K562 (cell line): Measurements from ENCODE around the gene GRB10. TPM values are rescaled to one million over a fixed set of nuclear protein-coding genes. Genes with fewer than 3 reads are reported as not detected.

Experiments used
- ATAC-seq: fragments of 200-7000 bp; cut with Tn5 transposase; 3 replicates; pipeline ENCODE4 v1.9.1; 2020; ENCODE audit warnings: moderate library complexity
- BruUV-seq: library from RNA; stranded (reverse); fragments of 400-500 nt; replicated peaks from 2 replicates; lab custom pipeline; 2021; lab: Mats Ljungman, UMichigan
- CTCF ChIA-PET: fragments of 300-600 bp; formaldehyde crosslinking; extraction: SDS; loops from one replicate; lab custom pipeline; 2021; ENCODE audit warnings: low intra/inter-chr PET ratio; lab: Yijun Ruan, JAX
- POLR2A ChIA-PET: fragments of 300-600, 350-650 bp; sonication (Branson Sonifier 250); formaldehyde crosslinking; extraction: SDS; loops from one replicate; lab custom pipeline; 2021; ENCODE audit warnings: antibody characterized with exemption, inconsistent platforms; lab: Yijun Ruan, JAX
- DNase-seq, 4 experiments: peaks; one replicate each; pipeline versions ENCODE4 v3.0.0 to v3.0.0-alpha.2; 2011 to 2018; ENCODE audit warnings: low spot score in 3 of 4, mixed read lengths in 3 of 4; ENCODE audit errors: extremely low read depth in 1 of 4
- FAIRE-seq: peaks from 2 replicates; lab custom pipeline; 2011; peaks lifted over from hg19 to GRCh38; lab: Jason Lieb, UNC
- H2AFZ ChIP-seq: 2 replicates; pipeline ENCODE4 v1.6.0; 2011; ENCODE audit warnings: low read depth, low read length, control low read depth, inconsistent platforms
- H3K27ac ChIP-seq: fragments of 200-600 bp; 3 replicates; pipeline ENCODE4 v1.8.0; 2011; ENCODE audit warnings: low read depth, mild to moderate bottlenecking, control low read depth, inconsistent platforms, low read length, moderate library complexity, mixed read lengths; ENCODE audit errors: extremely low read depth
- H3K27me3 ChIP-seq, 2 experiments: fragments of 300-600 bp in 1 of 2; 2 replicates in 1 of 2; 3 replicates in 1 of 2; pipeline versions ENCODE4 v1.6.0 to v1.8.0; 2011; ENCODE audit warnings: inconsistent platforms in 2 of 2, low read length in 2 of 2, mild to moderate bottlenecking in 1 of 2, mixed read lengths in 1 of 2, moderate library complexity in 1 of 2; ENCODE audit not compliant: control insufficient read depth in 2 of 2, insufficient read depth in 2 of 2
- H3K36me3 ChIP-seq: fragments of 300-600 bp; 3 replicates; pipeline ENCODE4 v1.8.0; 2011; ENCODE audit warnings: mild to moderate bottlenecking, low read length, inconsistent platforms; ENCODE audit not compliant: control insufficient read depth, insufficient read depth
- H3K4me1 ChIP-seq, 2 experiments: fragments of 200-600 bp in 1 of 2; replicated peaks in 1 of 2; 2 replicates in 1 of 2; 3 replicates in 1 of 2; pipeline versions ENCODE4 v1.5.1 to v1.8.0; 2011; ENCODE audit warnings: inconsistent platforms in 2 of 2, low read length in 2 of 2, mild to moderate bottlenecking in 1 of 2, mixed read lengths in 1 of 2, moderate library complexity in 1 of 2; ENCODE audit not compliant: control insufficient read depth in 2 of 2, insufficient read depth in 2 of 2
- H3K4me2 ChIP-seq: 2 replicates; pipeline ENCODE4 v1.6.1; 2011; ENCODE audit warnings: low read length, control low read depth, inconsistent platforms, mixed read lengths; ENCODE audit not compliant: insufficient read depth
- H3K4me3 ChIP-seq: fragments of 200-600 bp; sonication (generic), shearing (Covaris generic); 2 replicates; pipeline ENCODE4 v1.5.1; 2016; ENCODE audit warnings: control low read depth, inconsistent platforms
- H3K79me2 ChIP-seq: fragments of 200-600 bp; 3 replicates; pipeline ENCODE4 v1.8.0; 2011; ENCODE audit warnings: low read length, inconsistent platforms; ENCODE audit not compliant: control insufficient read depth, insufficient read depth
- H3K9ac ChIP-seq, 2 experiments: 2 replicates each; pipeline versions ENCODE4 v1.6.0 to v1.6.1; 2011; ENCODE audit warnings: low read depth in 2 of 2, low read length in 2 of 2, control low read depth in 1 of 2, inconsistent platforms in 1 of 2, mild to moderate bottlenecking in 1 of 2, mixed read lengths in 1 of 2; ENCODE audit not compliant: insufficient read depth in 1 of 2
- H3K9me1 ChIP-seq: one replicate; pipeline ENCODE4 v1.6.0; 2011; ENCODE audit warnings: inconsistent platforms, mild to moderate bottlenecking, low read length, moderate library complexity; ENCODE audit not compliant: control insufficient read depth, insufficient read depth
- H3K9me3 ChIP-seq: replicated peaks from 2 replicates; pipeline ENCODE4 v1.5.1; 2011; ENCODE audit warnings: low read depth, low read length, inconsistent platforms; ENCODE audit not compliant: control insufficient read depth, insufficient read depth
- H4K20me1 ChIP-seq: replicated peaks from 2 replicates; pipeline ENCODE4 v1.6.1; 2011; ENCODE audit warnings: low read length, inconsistent platforms, mixed read lengths; ENCODE audit not compliant: control insufficient read depth, insufficient read depth
- ARNT ChIP-seq, 2 experiments: fragments of 450-650 bp; IDR thresholded peaks; 2 replicates each; pipeline ENCODE4 v1.6.1; 2016; ENCODE audit warnings: mild to moderate bottlenecking in 1 of 2
- EP400 ChIP-seq: fragments of 450-650 bp; IDR thresholded peaks from 2 replicates; pipeline ENCODE4 v1.6.1; 2017; ENCODE audit warnings: antibody characterized with exemption, mild to moderate bottlenecking, moderate library complexity
- GABPA ChIP-seq: fragments of 200-800 bp; sonication (Bioruptor generic); conservative IDR thresholded peaks from 2 replicates; pipeline ENCODE4 v1.6.1; 2016; ENCODE audit warnings: low read depth, missing genetic modification characterization, missing compliant biosample characterization
- PML ChIP-seq: IDR thresholded peaks from 2 replicates; pipeline ENCODE4 v1.6.1; 2012; ENCODE audit warnings: low read length, inconsistent platforms
- SIN3A ChIP-seq, 2 experiments: fragments of 150-350 bp in 1 of 2; IDR thresholded peaks; 2 replicates each; pipeline ENCODE4 v1.6.1; 2011 to 2016; ENCODE audit warnings: borderline replicate concordance in 2 of 2, low read depth in 2 of 2, low read length in 2 of 2, mild to moderate bottlenecking in 2 of 2, moderate library complexity in 2 of 2; ENCODE audit not compliant: control insufficient read depth in 1 of 2
- TAL1 ChIP-seq: fragments of 450-650 bp; IDR thresholded peaks from 2 replicates; pipeline ENCODE4 v1.6.1; 2016; ENCODE audit warnings: mild to moderate bottlenecking
- USF2 ChIP-seq: sonication (generic); formaldehyde crosslinking; IDR thresholded peaks from 2 replicates; pipeline ENCODE4 v1.5.0; 2020; ENCODE audit warnings: missing genetic modification reagents
- ZC3H4 ChIP-seq: sonication (generic); formaldehyde crosslinking; IDR thresholded peaks from 2 replicates; pipeline ENCODE4 v1.9.0; 2021; ENCODE audit warnings: missing genetic modification reagents, borderline replicate concordance
- ZNF175 ChIP-seq: fragments of 200-800 bp; sonication (Bioruptor generic); IDR thresholded peaks from 2 replicates; pipeline ENCODE4 v1.6.1; 2016; ENCODE audit warnings: low read depth, mild to moderate bottlenecking, missing genetic modification characterization, missing compliant biosample characterization
- WGBS: fragments of 100-300 bp; shearing (Covaris generic); methylation state at CpG from one replicate; pipeline ENCODE4 v1.1.6; 2016; ENCODE audit warnings: low coverage, mixed read lengths; ENCODE audit not compliant: insufficient coverage; ENCODE audit errors: missing lambda C conversion rate; 5-methylcytosine and 5-hydroxymethylcytosine counted together
- in situ Hi-C: fragments of 300-500 bp; cut with MboI; formaldehyde crosslinking; loops from 4 replicates; pipeline ENCODE4 v1.15.0; 2018; ENCODE audit warnings: inconsistent platforms, mixed read lengths
- intact Hi-C: fragments of 100-400 bp; cut with micrococcal nuclease; formaldehyde crosslinking; loops from 2 replicates; pipeline ENCODE4 v1.14.2; 2022
- polyA plus RNA-seq, 8 experiments: library from polyadenylated mRNA; depleted of rRNA in 4 of 8; stranded (reverse) in 5 of 8; unstranded in 3 of 8; fragments of >200 nt; fragmentation: Nextera tagmentation in 2 of 8; fragmentation: Illumina TruSeq in 1 of 8; extraction: Ambion mirVana in 2 of 8; extraction: Trizol in 1 of 8; gene quantifications; 2 replicates each; pipeline versions ENCODE4 v1.2.1 to v1.2.3, GENCODE V29; 2011 to 2014; ENCODE audit warnings: inconsistent platforms in 1 of 8, missing spikeins in 1 of 8
- total RNA-seq, 7 experiments: library from RNA; depleted of rRNA in 6 of 7; stranded (reverse); fragments of >200 nt in 6 of 7; fragmentation: Illumina TruSeq in 2 of 7; extraction: Trizol in 2 of 7; gene quantifications; 2 replicates each; pipeline versions ENCODE4 v1.2.1 to v1.2.3, GENCODE V29; 2011 to 2021; ENCODE audit warnings: low replicate concordance in 1 of 7
- TF ChIP-seq, protein P1 (sequence below): IDR thresholded peaks from 3 replicates; pipeline ENCODE4 v1.6.1; 2011; ENCODE audit warnings: borderline replicate concordance, mild to moderate bottlenecking, moderate library complexity; ENCODE audit not compliant: insufficient read length; ENCODE audit errors: extremely low read depth
- TF ChIP-seq, protein P2 (sequence below): sonication (generic); formaldehyde crosslinking; IDR thresholded peaks from 2 replicates; pipeline ENCODE4 v1.8.1; 2023; ENCODE audit warnings: missing genetic modification reagents, mild to moderate bottlenecking, borderline replicate concordance

The GRB10 gene
- total and polyA plus RNA-seq, 9 of the 15 experiments (the other 6 are each of a cell fraction or from before 2014, with no cell fraction given): 8.9 to 88.5 (median 40.7) TPM

- Histone ChIP-seq H3K4me3 (peak overlapping the region; percentile 69), H3K4me2 (peak overlapping the region; percentile 72)
- CTCF ChIA-PET: no interaction called here
- TF ChIP-seq ZNF175 (CRISPR knock-in tag) (no peak), TAL1 (no peak), USF2 (CRISPR knock-in tag) (no peak), EP400 (no peak), ARNT (IDR thresholded peaks at IDR 0.05) (no peak), ZC3H4 (CRISPR knock-in tag) (no peak), SIN3A (IDR thresholded peaks at IDR 0.05; ENCODE audit: borderline replicate concordance in 2 of 2, control insufficient read depth in 1 of 2, low read depth in 2 of 2, low read length in 2 of 2) (0 out of 4 replicates have a peak, but pooled peaks of 1 of the 2 experiments have one; percentile 36), PML (no peak), GABPA (tag) (0 out of 2 replicates have a peak, but pooled peaks have one; percentile 46)
- TF ChIP-seq, protein P1, sequence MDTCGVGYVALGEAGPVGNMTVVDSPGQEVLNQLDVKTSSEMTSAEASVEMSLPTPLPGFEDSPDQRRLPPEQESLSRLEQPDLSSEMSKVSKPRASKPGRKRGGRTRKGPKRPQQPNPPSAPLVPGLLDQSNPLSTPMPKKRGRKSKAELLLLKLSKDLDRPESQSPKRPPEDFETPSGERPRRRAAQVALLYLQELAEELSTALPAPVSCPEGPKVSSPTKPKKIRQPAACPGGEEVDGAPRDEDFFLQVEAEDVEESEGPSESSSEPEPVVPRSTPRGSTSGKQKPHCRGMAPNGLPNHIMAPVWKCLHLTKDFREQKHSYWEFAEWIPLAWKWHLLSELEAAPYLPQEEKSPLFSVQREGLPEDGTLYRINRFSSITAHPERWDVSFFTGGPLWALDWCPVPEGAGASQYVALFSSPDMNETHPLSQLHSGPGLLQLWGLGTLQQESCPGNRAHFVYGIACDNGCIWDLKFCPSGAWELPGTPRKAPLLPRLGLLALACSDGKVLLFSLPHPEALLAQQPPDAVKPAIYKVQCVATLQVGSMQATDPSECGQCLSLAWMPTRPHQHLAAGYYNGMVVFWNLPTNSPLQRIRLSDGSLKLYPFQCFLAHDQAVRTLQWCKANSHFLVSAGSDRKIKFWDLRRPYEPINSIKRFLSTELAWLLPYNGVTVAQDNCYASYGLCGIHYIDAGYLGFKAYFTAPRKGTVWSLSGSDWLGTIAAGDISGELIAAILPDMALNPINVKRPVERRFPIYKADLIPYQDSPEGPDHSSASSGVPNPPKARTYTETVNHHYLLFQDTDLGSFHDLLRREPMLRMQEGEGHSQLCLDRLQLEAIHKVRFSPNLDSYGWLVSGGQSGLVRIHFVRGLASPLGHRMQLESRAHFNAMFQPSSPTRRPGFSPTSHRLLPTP: no peak
- TF ChIP-seq, protein P2, sequence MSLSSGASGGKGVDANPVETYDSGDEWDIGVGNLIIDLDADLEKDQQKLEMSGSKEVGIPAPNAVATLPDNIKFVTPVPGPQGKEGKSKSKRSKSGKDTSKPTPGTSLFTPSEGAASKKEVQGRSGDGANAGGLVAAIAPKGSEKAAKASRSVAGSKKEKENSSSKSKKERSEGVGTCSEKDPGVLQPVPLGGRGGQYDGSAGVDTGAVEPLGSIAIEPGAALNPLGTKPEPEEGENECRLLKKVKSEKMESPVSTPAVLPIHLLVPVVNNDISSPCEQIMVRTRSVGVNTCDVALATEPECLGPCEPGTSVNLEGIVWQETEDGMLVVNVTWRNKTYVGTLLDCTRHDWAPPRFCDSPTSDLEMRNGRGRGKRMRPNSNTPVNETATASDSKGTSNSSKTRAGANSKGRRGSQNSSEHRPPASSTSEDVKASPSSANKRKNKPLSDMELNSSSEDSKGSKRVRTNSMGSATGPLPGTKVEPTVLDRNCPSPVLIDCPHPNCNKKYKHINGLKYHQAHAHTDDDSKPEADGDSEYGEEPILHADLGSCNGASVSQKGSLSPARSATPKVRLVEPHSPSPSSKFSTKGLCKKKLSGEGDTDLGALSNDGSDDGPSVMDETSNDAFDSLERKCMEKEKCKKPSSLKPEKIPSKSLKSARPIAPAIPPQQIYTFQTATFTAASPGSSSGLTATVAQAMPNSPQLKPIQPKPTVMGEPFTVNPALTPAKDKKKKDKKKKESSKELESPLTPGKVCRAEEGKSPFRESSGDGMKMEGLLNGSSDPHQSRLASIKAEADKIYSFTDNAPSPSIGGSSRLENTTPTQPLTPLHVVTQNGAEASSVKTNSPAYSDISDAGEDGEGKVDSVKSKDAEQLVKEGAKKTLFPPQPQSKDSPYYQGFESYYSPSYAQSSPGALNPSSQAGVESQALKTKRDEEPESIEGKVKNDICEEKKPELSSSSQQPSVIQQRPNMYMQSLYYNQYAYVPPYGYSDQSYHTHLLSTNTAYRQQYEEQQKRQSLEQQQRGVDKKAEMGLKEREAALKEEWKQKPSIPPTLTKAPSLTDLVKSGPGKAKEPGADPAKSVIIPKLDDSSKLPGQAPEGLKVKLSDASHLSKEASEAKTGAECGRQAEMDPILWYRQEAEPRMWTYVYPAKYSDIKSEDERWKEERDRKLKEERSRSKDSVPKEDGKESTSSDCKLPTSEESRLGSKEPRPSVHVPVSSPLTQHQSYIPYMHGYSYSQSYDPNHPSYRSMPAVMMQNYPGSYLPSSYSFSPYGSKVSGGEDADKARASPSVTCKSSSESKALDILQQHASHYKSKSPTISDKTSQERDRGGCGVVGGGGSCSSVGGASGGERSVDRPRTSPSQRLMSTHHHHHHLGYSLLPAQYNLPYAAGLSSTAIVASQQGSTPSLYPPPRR (CRISPR knock-in tag): no peak
Measured at GRCh38 chr7:50793120-50793946, 10.6 kb upstream of the GRB10 start.

More at GRCh38 chr7:50793120-50793946, 10.6 kb upstream of the GRB10 start:
- Histone ChIP-seq H3K4me1 (peaks cover 18 to 30% of the 10 kb centered on the region in 2 experiments; a peak in 4 of 5 replicates), H3K27me3 (peaks cover 0 to 1% of the 10 kb centered on the region in 2 experiments; a peak in 2 of 5 replicates), H3K79me2 (peaks cover 45% of the 10 kb centered on the region), H3K9ac (peak overlapping the region; percentile 55 to 93; a peak in 3 of 4 replicates), H2AFZ (peak overlapping the region; percentile 94), H3K9me1 (no peaks in the 10 kb centered on the region), H3K36me3 (peaks cover 5% of the 10 kb centered on the region; the same call in 1 of the 3 replicates), H3K27ac (peak overlapping the region; percentile 50), H4K20me1 (peaks cover 10% of the 10 kb centered on the region), H3K9me3 (no peaks in the 10 kb centered on the region)
- ATAC-seq (peak; percentile 79), FAIRE-seq (no peak), DNase-seq (peak; percentile 80 to 90 (median 88))
- BruUV-seq: no TSS peak
- POLR2A ChIA-PET: interaction anchor here (0.6 to 0.7 kb wide), 2 partner anchors 8 to 36 kb away, joined by 3 to 4 read pairs; no protein-coding TSS in a partner anchor
- in situ Hi-C loops (no loop called here), intact Hi-C loops (loop anchor here (2.0 to 5.0 kb wide), 2 partner anchors 66 to 97 kb away; no protein-coding TSS in a partner anchor)
- WGBS: 1% methylated on average over 29 of the region's 113 CpGs
